Kidney epithelial cell (primary cell): ENCODE measurements around the gene DNAI1. TPM values are rescaled to one million over a fixed set of nuclear protein-coding genes. Genes with fewer than 3 reads are reported as not detected.

Experiments
- DNase-seq: peaks from one replicate; pipeline ENCODE4 v3.0.0-alpha.2; 2010; ENCODE audit warnings: low read depth
- H3K27me3 ChIP-seq: 2 replicates; pipeline ENCODE4 v1.6.0; 2011; ENCODE audit warnings: low read length; ENCODE audit not compliant: control insufficient read depth, insufficient read depth
- H3K36me3 ChIP-seq: 2 replicates; pipeline ENCODE4 v1.5.1; 2011; ENCODE audit warnings: low read length; ENCODE audit not compliant: control insufficient read depth, insufficient read depth
- H3K4me3 ChIP-seq: 2 replicates; pipeline ENCODE4 v1.5.1; 2011; ENCODE audit warnings: low read depth, mild to moderate bottlenecking, control low read depth, low read length
- total RNA-seq: library from RNA; depleted of rRNA; stranded (reverse); fragments of >200 nt; gene quantifications from 2 replicates; pipeline ENCODE4 v1.2.3, GENCODE V29; 2015
- TF ChIP-seq, protein P1 (sequence below): IDR thresholded peaks from 2 replicates; pipeline ENCODE4 v1.5.1; 2011; ENCODE audit warnings: mild to moderate bottlenecking, moderate library complexity, low read length, control low read depth, inconsistent platforms; ENCODE audit not compliant: insufficient read depth, poor library complexity, severe bottlenecking

The DNAI1 gene
- total RNA-seq, 1 donor from 2014 or later: not detected

DNA sequence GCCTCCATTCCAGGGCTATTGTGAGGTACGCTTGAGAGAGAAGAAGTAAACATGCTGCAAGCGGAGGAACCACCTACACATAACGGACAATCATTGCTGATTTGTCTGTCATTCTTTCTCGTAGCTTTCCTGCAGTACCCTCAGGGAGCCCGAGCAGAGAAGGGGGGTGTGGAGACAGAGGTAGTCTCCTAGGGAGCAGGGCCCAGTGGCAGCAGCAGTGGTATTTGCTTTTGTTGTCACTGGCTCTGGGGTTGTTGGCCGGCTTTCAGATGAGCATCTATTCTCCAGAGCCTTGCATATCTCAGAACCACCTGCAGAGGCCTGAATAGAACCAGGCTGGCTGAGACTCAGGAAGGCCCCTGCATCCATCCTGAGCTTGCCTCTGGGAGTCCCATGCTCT lies 44.3 kb downstream of the DNAI1 start:
- H3K36me3 ChIP-seq: no peaks in the 10 kb centered on the region
- no peak for DNase-seq
- H3K4me3 ChIP-seq: no peak overlapping the region
- TF ChIP-seq, protein P1, sequence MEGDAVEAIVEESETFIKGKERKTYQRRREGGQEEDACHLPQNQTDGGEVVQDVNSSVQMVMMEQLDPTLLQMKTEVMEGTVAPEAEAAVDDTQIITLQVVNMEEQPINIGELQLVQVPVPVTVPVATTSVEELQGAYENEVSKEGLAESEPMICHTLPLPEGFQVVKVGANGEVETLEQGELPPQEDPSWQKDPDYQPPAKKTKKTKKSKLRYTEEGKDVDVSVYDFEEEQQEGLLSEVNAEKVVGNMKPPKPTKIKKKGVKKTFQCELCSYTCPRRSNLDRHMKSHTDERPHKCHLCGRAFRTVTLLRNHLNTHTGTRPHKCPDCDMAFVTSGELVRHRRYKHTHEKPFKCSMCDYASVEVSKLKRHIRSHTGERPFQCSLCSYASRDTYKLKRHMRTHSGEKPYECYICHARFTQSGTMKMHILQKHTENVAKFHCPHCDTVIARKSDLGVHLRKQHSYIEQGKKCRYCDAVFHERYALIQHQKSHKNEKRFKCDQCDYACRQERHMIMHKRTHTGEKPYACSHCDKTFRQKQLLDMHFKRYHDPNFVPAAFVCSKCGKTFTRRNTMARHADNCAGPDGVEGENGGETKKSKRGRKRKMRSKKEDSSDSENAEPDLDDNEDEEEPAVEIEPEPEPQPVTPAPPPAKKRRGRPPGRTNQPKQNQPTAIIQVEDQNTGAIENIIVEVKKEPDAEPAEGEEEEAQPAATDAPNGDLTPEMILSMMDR: no peak
- peaks cover 27% of the 10 kb centered on the region for H3K27me3 ChIP-seq

DNA sequence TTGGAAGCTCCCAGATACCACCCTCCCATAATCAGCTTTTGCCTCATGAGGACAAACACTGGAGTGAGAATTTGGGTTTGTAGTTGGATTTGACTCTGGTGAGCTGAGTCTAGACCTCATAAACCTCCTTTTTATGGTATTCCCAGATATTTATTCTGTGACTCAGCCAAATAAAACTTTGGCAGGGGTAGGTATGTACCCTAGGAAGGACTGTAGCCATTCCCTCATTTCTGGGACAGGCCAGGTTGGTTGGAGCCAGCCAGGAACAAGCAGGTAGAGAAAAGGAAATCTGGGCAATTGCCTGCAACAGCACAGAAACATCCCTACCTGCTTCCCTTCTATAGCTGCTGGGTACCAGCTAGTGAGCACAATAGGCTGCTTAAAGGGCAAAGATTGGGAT lies 44.8 kb downstream of the DNAI1 start:
- TF ChIP-seq, protein P1: no peak
- peaks cover 27% of the 10 kb centered on the region for H3K27me3 ChIP-seq
- H3K4me3 ChIP-seq: no peak overlapping the region

DNA sequence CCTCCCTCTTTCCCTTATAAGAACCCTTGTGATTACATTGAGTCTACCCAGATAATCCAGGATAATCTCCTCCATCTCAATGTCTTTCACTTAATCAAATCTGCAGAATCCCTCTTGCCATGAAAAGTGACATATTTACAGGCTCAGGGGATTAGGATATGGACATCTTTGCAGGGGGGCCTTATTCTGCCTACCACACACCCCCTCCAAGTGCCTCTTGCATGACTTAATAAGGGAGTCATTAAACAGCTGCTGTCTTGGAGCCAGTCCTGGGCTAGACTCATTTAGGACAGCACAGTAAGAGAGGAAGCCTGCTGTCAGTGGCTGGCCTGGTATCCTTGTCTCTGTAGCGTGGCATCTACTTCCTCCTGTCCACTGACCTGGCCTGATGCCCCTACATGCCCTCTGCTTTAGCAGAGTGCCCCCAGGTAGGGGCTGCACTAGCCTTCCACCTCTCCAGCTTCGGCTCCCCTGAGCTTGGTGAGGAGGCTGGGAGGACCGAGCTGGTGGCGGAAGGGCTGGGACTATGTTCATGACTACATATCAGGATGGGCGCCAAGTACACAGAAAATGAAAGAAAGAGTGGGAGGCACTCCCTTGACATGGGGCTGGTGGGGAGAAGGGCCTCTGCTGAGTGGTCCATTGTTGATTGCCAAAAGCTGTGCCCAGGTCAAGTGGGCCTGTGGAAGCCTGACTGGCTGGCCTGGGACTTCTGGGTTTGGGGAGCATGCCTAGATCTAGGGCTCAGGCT lies 46.9 kb downstream of the DNAI1 start:
- H3K36me3 ChIP-seq: no peaks in the 10 kb centered on the region
- peaks cover 34% of the 10 kb centered on the region for H3K27me3 ChIP-seq
- TF ChIP-seq, protein P1: no peak
- DNase-seq: no peak
- no peak overlapping the region for H3K4me3 ChIP-seq

More for the DNA sequence above, 44.8 kb downstream of the DNAI1 start:
- no peak for DNase-seq
- no peaks in the 10 kb centered on the region for H3K36me3 ChIP-seq

DNA sequence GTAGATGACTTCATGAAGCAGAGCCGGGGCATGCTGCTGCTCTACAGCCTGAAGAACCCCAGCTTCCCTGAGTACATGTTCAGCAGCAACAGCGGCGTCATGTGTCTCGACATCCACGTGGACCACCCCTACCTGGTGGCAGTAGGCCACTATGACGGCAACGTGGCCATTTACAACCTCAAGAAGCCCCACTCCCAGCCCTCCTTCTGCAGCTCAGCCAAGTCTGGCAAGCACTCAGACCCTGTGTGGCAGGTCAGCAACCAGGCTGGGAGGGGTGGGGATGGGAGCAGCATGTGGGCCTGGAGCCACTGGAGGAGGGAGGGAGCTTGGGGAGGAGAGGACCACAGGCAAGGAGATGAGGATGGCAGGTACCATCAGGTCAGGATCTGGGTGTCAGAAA lies 48.0 kb downstream of the DNAI1 start:
- Histone ChIP-seq H3K4me3 (no peak overlapping the region), H3K36me3 (no peaks in the 10 kb centered on the region), H3K27me3 (peaks cover 37% of the 10 kb centered on the region)
- no peak for DNase-seq
- TF ChIP-seq, protein P1: no peak

DNA sequence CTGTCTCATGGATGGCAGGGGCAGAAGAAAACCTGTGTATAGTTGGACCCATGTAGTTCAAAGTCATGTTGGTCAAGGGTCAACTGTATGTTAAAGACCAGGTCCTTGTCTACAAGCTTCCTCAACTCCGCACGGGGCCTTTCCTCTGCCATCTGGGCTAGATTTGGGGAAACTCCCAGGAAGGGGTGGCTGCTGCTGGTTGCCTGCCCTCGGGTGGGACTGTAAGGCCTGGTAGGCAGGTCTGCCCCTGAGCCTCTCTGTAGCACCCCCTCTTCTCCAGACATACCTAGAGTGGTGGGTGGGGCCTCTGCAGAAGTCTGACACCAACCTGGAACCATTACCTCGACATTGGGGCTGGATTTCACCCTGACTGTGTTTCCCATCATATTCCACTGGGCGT lies 49.0 kb downstream of the DNAI1 start:
- TF ChIP-seq, protein P1: no peak
- peaks cover 41% of the 10 kb centered on the region for H3K27me3 ChIP-seq
- no peak for DNase-seq

DNA sequence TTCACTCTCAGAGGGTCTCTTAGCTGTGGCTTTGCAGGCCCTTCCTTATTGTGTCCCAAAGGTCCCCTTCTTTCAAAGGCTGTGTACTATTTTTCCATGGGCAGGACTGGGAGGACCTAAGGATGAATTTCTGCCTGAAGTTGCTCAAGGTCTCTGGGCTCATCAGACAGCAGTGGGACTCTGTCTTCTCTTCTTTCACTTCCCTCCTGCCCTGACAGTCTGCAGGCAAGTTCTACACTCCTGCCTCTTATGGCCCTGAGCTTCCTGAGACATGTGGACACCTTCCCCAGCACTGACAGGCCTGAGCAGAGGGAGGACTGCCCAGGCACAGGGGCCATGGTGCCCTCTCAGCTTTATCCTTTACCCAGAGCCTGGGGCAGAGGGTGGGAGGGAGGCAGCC lies 49.4 kb downstream of the DNAI1 start:
- Histone ChIP-seq H3K27me3 (peaks cover 43% of the 10 kb centered on the region), H3K36me3 (no peaks in the 10 kb centered on the region), H3K4me3 (no peak overlapping the region)
- DNase-seq: no peak
- TF ChIP-seq, protein P1: no peak

More for the DNA sequence above, 49.0 kb downstream of the DNAI1 start:
- Histone ChIP-seq H3K36me3 (no peaks in the 10 kb centered on the region), H3K4me3 (no peak overlapping the region)
